B cell (primary cell): Measurements from ENCODE around the gene LRSAM1. TPM values are rescaled to one million over a fixed set of nuclear protein-coding genes. Genes with fewer than 3 reads are reported as not detected.
A peak's percentile ranks its signal among the peaks of the same experiment; 100 is the strongest.

ENCODE experiments used
- ATAC-seq: fragments of 200-7000 bp; cut with Tn5 transposase; one replicate; pipeline ENCODE4 v1.10.0; 2021; ENCODE audit warnings: low read depth, mild to moderate bottlenecking, moderate number of reproducible peaks, moderate library complexity
- CTCF ChIA-PET: fragments of 350-600 bp; sonication (Branson Sonifier 250); formaldehyde crosslinking; loops from one replicate; lab custom pipeline; 2021; ENCODE audit warnings: antibody characterized with exemption, inconsistent platforms; lab: Charles Lee
- POLR2A ChIA-PET: fragments of 350-600 bp; sonication (Branson Sonifier 250); formaldehyde crosslinking; loops from one replicate; lab custom pipeline; 2021; ENCODE audit warnings: antibody characterized with exemption; lab: Charles Lee
- DNase-seq: peaks from one replicate; pipeline ENCODE4 v3.0.0; 2013
- H2AFZ ChIP-seq: 2 replicates; pipeline ENCODE4 v1.6.1; 2012; ENCODE audit warnings: mild to moderate bottlenecking, low read depth, low read length; ENCODE audit not compliant: insufficient read depth, poor library complexity, severe bottlenecking
- H3K27ac ChIP-seq, 2 donors: 1 replicate in 1 of 2; 2 replicates in 1 of 2; pipeline ENCODE4 v1.5.1; 2012 to 2013; ENCODE audit warnings: low read length in 2 of 2, mild to moderate bottlenecking in 2 of 2, moderate library complexity in 1 of 2
- H3K27me3 ChIP-seq, 4 experiments: fragments of 200-600 bp in 1 of 4; sonication (generic) in 1 of 4; replicated peaks in 1 of 4; 1 replicate in 2 of 4; 2 replicates in 2 of 4; pipeline versions ENCODE4 v1.6.1 to v1.7.0; 2013 to 2016; ENCODE audit warnings: low read length in 3 of 4, mild to moderate bottlenecking in 2 of 4, mixed read lengths in 1 of 4, moderate library complexity in 1 of 4; ENCODE audit not compliant: insufficient read depth in 4 of 4, control insufficient read depth in 3 of 4; ENCODE audit errors: control extremely low read depth in 1 of 4
- H3K36me3 ChIP-seq, 2 experiments: replicated peaks in 1 of 2; 1 replicate in 1 of 2; 2 replicates in 1 of 2; pipeline versions ENCODE4 v1.6.1 to v1.7.1; 2013; ENCODE audit warnings: low read length in 1 of 2; ENCODE audit not compliant: insufficient read depth in 2 of 2, control insufficient read depth in 1 of 2; ENCODE audit errors: control extremely low read depth in 1 of 2, extremely low read depth in 1 of 2
- H3K4me1 ChIP-seq, 2 donors: fragments of 200-600 bp in 1 of 2; sonication (generic) in 1 of 2; 1 replicate in 1 of 2; 2 replicates in 1 of 2; pipeline versions ENCODE4 v1.5.1 to v1.6.1; 2013 to 2017; ENCODE audit warnings: low read length in 2 of 2; ENCODE audit not compliant: control insufficient read depth in 2 of 2, insufficient read depth in 2 of 2
- H3K4me2 ChIP-seq: replicated peaks from 2 replicates; pipeline ENCODE3; 2012; ENCODE audit warnings: mild to moderate bottlenecking, low read depth, low read length; ENCODE audit not compliant: poor library complexity, severe bottlenecking
- H3K4me3 ChIP-seq, 5 experiments: fragments of 200-600 bp in 1 of 5; sonication (generic) in 1 of 5; 1 replicate in 3 of 5; 2 replicates in 2 of 5; pipeline versions ENCODE4 v1.5.1 to v1.7.0; 2011 to 2016; ENCODE audit warnings: low read length in 4 of 5, mild to moderate bottlenecking in 4 of 5, low read depth in 2 of 5, control low read depth in 1 of 5, moderate library complexity in 1 of 5; ENCODE audit not compliant: insufficient read depth in 1 of 5; ENCODE audit errors: control extremely low read depth in 1 of 5, extremely low read depth in 1 of 5
- H3K79me2 ChIP-seq: fragments of 200-600 bp; sonication (generic); one replicate; pipeline ENCODE4 v1.6.0; 2016; ENCODE audit warnings: low read length; ENCODE audit not compliant: control insufficient read depth, insufficient read depth
- H3K9ac ChIP-seq: fragments of 200-600 bp; sonication (generic); 2 replicates; pipeline ENCODE4 v1.6.1; 2017; ENCODE audit warnings: mild to moderate bottlenecking, low read length, moderate library complexity
- H3K9me3 ChIP-seq, 3 donors: one replicate each; pipeline versions ENCODE4 v1.6.1 to v1.7.1; 2013; ENCODE audit warnings: low read length in 2 of 3; ENCODE audit not compliant: control insufficient read depth in 2 of 3, insufficient read depth in 1 of 3; ENCODE audit errors: control extremely low read depth in 1 of 3
- H4K20me1 ChIP-seq: 2 replicates; pipeline ENCODE4 v1.6.0; 2012; ENCODE audit warnings: mild to moderate bottlenecking, low read length; ENCODE audit not compliant: insufficient read depth, control insufficient read depth, poor library complexity, severe bottlenecking
- H3K27ac Mint-ChIP-seq: one replicate; pipeline ENCODE4 v1.8.0; 2021; ENCODE audit warnings: mixed read lengths
- H3K27me3 Mint-ChIP-seq: one replicate; pipeline ENCODE4 v1.8.0; 2021; ENCODE audit warnings: mixed read lengths
- H3K4me1 Mint-ChIP-seq: one replicate; pipeline ENCODE4 v1.8.0; 2021; ENCODE audit warnings: mixed read lengths
- H3K4me3 Mint-ChIP-seq: one replicate; pipeline ENCODE4 v1.8.0; 2021; ENCODE audit warnings: mixed read lengths
- H3K9me3 Mint-ChIP-seq: one replicate; pipeline ENCODE4 v1.8.0; 2022; ENCODE audit warnings: mixed read lengths; ENCODE audit not compliant: insufficient read depth
- EZH2 ChIP-seq: IDR thresholded peaks from 2 replicates; pipeline ENCODE4 v1.6.1; 2012; ENCODE audit warnings: borderline replicate concordance, low read depth, mild to moderate bottlenecking, moderate library complexity, low read length; ENCODE audit not compliant: insufficient read depth, poor library complexity, severe bottlenecking
- WGBS: methylation state at CpG from one replicate; pipeline ENCODE4 v1.1.5; 2013; ENCODE audit warnings: missing lambda C conversion rate; ENCODE audit not compliant: insufficient coverage; 5-methylcytosine and 5-hydroxymethylcytosine counted together
- intact Hi-C: fragments of 100-400 bp; cut with micrococcal nuclease; formaldehyde crosslinking; loops from one replicate; pipeline ENCODE4 v1.10.0; 2022
- polyA plus RNA-seq: library from polyadenylated mRNA; depleted of rRNA; stranded (reverse); fragments of >200 nt; gene quantifications from 2 replicates; pipeline ENCODE4 v1.2.3, GENCODE V29; 2012
- total RNA-seq, 2 donors: library from RNA; stranded (reverse); fragments of 120-200 nt in 1 of 2; gene quantifications; 1 replicate in 1 of 2; 2 replicates in 1 of 2; pipeline versions ENCODE4 v1.2.3 to v1.2.4, GENCODE V29; 2013 to 2022
- TF ChIP-seq, protein P1 (sequence below): fragments of 200-600 bp; IDR thresholded peaks from one replicate; pipeline ENCODE4 v1.8.0; 2022; ENCODE audit warnings: antibody characterized with exemption, mild to moderate bottlenecking

Gene LRSAM1
- total and polyA plus RNA-seq, 2 donors (not counting 1 experiment from before 2014, with no cell fraction given), result 30.6 to 39.8 TPM

- Histone ChIP-seq H3K27ac (peak overlapping the region; percentile 56 to 79), H3K36me3 (peaks cover 0 to 8% of the 10 kb centered on the region in 2 experiments), H3K27me3 (no peaks in the 10 kb centered on the region), H3K4me2 (peak overlapping the region; percentile 87), H3K79me2 (peaks cover 69% of the 10 kb centered on the region), H3K9me3 (no peaks in the 10 kb centered on the region), H3K4me3 (peak overlapping the region; percentile 73 to 97 (median 86)), H4K20me1 (peaks cover 9% of the 10 kb centered on the region), H3K4me1 (peaks cover 19 to 24% of the 10 kb centered on the region in 2 donors), H2AFZ (peak overlapping the region; percentile 92), H3K9ac (peak overlapping the region; percentile 87)
- DNase-seq (no peak), ATAC-seq (no peak)
- Mint-ChIP-seq H3K4me1 (peaks cover 36% of the 10 kb centered on the region), H3K9me3 (no peaks in the 10 kb centered on the region), H3K4me3 (peak overlapping the region; percentile 99), H3K27ac (peak overlapping the region; percentile 95), H3K27me3 (no peaks in the 10 kb centered on the region)
- WGBS, result 0% methylated on average over 7 of the region's 13 CpGs
- POLR2A ChIA-PET, result interaction anchor here (0.6 to 1.8 kb wide), 4 partner anchors 26 to 643 kb away, joined by 3 to 8 read pairs (median 4); partner anchors contain the start of genes LRSAM1, RPL12 and SLC2A8
- TF ChIP-seq, protein P1, sequence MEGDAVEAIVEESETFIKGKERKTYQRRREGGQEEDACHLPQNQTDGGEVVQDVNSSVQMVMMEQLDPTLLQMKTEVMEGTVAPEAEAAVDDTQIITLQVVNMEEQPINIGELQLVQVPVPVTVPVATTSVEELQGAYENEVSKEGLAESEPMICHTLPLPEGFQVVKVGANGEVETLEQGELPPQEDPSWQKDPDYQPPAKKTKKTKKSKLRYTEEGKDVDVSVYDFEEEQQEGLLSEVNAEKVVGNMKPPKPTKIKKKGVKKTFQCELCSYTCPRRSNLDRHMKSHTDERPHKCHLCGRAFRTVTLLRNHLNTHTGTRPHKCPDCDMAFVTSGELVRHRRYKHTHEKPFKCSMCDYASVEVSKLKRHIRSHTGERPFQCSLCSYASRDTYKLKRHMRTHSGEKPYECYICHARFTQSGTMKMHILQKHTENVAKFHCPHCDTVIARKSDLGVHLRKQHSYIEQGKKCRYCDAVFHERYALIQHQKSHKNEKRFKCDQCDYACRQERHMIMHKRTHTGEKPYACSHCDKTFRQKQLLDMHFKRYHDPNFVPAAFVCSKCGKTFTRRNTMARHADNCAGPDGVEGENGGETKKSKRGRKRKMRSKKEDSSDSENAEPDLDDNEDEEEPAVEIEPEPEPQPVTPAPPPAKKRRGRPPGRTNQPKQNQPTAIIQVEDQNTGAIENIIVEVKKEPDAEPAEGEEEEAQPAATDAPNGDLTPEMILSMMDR, result peak; percentile 1
- no peak for TF ChIP-seq EZH2
- CTCF ChIA-PET, result interaction anchor here (1.0 to 1.8 kb wide), 4 partner anchors 20 to 28 kb away, joined by 3 to 5 read pairs (median 4); partner anchors contain the start of genes LRSAM1, RPL12 and SLC2A8
- intact Hi-C loops, result loop anchor here (1.0 kb wide), 5 partner anchors 27 to 257 kb away; partner anchors contain the start of genes LRSAM1, RPL12 and SLC2A8
These were observed 26.7 kb upstream of the LRSAM1 start for GRCh38 chr9:127424676-127424999.

DNA sequence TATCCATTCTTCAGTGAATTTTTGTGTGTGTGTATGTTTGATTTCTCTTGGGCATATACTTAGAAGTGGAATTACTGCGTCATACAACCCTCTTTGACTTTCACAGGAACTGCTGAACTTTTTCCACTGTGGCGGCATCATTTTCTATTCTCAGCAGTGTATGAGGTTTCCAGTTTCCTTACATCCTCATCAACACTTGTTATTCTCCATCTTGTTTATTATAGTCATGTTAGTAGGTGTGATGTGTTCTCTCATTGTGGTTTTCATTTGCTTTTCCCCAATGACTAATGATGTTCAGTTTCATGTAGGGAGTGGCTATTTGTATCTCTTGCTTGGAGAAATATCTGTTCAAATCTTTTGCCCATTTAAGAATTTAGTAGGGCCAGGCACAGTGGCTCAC, 24.6 kb upstream of the LRSAM1 start:
- ChIA-PET POLR2A (no interaction called here), CTCF (no interaction called here)
- Histone ChIP-seq H3K79me2 (peaks cover 81% of the 10 kb centered on the region), H4K20me1 (peaks cover 9% of the 10 kb centered on the region), H3K36me3 (peaks cover 2 to 16% of the 10 kb centered on the region in 2 experiments), H3K4me1 (peaks cover 19 to 24% of the 10 kb centered on the region in 2 donors), H3K4me3 (no peak overlapping the region), H2AFZ (no peak overlapping the region), H3K4me2 (no peak overlapping the region), H3K27ac (no peak overlapping the region), H3K27me3 (no peaks in the 10 kb centered on the region), H3K9me3 (no peaks in the 10 kb centered on the region), H3K9ac (no peak overlapping the region)
- Mint-ChIP-seq H3K9me3 (no peaks in the 10 kb centered on the region), H3K4me3 (peak overlapping the region; percentile 28), H3K4me1 (peaks cover 36% of the 10 kb centered on the region), H3K27me3 (no peaks in the 10 kb centered on the region), H3K27ac (no peak overlapping the region)
- TF ChIP-seq, protein P1, result no peak
- TF ChIP-seq EZH2, result no peak
- DNase-seq (no peak), ATAC-seq (no peak)
- WGBS, result 100% methylated on average over 1 of the region's 2 CpGs
- intact Hi-C loops, result no loop called here
